ENCODE measurements around the gene ELMO1.

GRCh38 chr7:37433166-37433565 lies 15.5 kb downstream of the ELMO1 start:
- TF ChIP-seq EZH2phosphoT487 (IDR thresholded peaks at IDR 0.05; ENCODE audit: low read depth, severe bottlenecking, unreplicated experiment) (no peak), CTCF (IDR thresholded peaks at IDR 0.05; ENCODE audit: poor library complexity) (peak; percentile 2), EZH2 (IDR thresholded peaks at IDR 0.05; ENCODE audit: borderline replicate concordance) (no peak)

All from hepatocyte (in vitro differentiated cells).